Measurements from ENCODE around the gene C15orf61.

Gene C15orf61

DNA sequence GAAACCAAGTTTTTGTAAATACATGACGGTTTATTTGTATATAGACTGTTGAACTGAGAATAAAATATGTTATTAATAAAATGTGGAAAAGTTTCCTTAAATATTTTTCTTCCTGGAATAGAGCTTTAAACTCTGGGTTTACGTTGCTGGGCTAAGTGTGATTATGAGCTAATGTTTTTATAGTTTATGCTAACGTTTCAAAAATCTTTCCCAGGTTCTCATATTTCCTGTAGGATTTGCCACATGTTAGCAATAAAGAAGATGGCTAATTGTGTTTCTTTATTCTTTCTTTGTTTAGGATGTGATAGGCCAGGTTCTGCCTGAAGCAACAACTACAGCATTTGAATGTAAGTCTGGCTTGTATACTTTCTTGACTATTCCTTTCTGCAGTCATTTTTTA is 28.8 kb downstream of the C15orf61 start:
- no peak for DNase-seq (ENCODE audit: low read depth)

DNA sequence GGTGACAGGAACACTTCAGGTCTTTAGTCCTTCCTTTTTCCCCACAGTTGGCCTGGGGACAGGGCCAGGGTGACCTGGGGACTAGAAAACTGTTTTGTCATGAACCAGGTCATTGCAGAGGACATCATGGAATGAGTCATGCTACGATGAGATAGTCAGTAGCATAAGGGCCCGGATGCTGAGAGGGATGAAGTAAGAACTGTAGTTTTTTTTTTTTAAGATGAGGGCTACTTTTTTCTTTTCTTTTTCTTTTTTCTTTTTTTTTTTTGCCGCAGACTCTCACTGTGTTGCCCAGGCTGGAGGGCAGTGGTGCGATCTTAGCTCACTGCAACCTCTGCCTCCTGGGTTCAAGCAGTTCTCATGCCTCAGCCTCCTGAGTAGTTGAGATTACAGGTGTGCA is 29.6 kb downstream of the C15orf61 start:
- no peak for DNase-seq (ENCODE audit: low read depth)

DNA sequence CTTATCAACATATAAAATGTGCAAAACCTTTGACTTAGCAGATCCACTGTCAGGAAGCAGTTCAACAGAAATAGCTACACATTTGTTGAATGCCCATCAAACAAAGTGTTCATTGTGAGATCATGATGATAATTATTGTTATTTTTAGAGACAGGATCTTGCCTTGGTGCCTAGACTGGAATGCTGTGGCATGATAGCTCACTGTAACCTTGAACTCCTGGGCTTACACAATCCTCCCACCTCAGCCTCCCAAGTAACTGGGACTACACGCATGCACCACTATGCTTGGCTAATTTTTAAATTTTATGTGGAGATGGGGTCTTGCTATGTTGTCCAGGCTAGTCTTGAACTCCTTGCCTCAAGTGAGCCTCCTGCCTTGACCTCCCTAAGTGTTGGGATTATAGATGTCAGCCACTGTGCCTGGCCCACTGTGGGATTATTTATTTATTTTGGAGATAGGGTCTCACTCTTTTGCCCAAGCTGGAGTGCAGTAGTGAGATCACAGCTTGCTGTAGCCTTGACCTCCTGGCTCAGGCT is 30.3 kb downstream of the C15orf61 start:
- no peak for DNase-seq (ENCODE audit: low read depth)

DNA sequence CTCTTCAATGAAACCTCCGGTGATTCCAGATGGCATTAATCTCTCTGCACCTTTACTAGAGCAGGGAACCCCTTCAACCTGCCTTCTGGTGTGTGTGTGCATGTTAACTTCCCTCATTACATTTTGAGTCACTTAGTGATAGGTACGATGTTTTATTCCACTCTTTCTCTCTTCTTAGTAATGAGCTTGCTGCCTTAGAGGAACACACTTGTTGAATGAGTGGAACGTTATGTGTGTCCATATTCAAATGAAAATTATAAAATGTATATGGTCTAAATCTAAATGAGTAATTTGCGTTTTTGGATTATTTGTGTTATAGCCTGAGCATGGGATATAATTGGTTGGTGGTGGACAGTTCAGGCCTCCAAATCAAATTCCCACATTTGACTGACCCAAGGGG is 33.6 kb downstream of the C15orf61 start:
- no peak for DNase-seq (ENCODE audit: low read depth)

DNA sequence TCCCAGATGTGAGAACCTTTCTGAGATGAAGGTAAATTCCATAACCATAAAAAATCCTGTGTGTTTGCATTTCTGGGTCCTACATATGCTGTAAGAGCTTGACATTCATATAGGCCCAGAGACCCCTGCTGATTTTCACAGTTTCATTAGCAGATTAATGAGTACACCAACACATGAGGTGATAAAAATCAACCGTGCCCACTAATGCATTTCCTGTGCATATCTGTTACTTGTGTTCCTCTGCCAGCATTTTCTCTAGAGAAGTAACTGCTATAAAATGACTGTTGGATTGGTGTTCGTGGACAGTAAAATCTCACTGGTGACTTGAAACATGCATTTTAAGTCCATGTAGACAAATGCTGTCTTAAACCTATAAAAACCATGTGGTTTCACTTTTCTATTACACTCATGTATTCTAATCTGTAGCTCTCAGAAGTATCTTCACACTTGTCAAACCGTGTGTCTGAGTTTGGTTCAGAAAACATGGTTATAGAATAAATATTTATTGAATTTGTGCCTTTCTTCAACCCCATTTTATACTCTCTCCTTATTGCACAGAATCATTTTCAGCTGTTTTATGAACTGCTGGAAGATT is 36.1 kb downstream of the C15orf61 start:
- DNase-seq (ENCODE audit: low read depth) = no peak

DNA sequence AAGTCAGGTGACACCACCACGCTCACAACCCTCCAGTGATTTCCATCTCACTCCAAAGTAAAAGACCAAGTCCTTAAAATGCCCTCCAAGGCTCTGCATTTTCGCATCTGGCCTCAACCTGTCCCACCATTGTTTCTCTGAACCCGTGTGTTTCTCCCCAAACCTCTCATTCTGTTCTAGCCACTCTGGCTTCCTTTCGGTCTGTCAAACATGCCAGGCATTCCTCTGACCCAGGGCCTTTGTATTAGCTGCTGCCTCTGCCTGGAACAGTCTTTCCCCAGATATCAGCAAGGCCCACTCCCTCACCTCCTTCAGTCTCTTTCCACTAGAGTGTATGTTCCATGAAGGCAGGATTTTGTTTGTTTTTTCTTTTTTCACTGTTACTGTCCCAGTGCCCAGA is 37.6 kb downstream of the C15orf61 start:
- DNase-seq (ENCODE audit: low read depth) = no peak

DNA sequence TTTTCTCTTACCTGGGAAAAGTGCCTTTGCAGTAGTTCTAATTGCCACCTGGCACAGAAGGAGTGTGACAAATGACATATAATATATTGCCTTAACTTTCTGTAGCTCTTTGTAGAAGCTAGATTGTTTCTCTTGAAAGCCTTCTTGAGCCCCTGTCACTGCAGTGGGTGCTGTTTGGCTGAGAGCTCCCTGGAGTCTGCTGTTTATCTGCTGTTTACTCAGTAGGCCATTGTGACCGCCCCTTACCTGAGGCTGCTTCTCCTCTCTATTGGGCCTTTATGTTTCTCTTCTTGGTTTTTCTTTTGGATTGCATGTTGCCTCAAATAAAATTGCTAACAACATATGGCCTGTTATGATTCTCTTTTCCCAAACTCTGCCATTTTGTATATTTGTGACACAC is 38.2 kb downstream of the C15orf61 start:
- no peak for DNase-seq (ENCODE audit: low read depth)

DNA sequence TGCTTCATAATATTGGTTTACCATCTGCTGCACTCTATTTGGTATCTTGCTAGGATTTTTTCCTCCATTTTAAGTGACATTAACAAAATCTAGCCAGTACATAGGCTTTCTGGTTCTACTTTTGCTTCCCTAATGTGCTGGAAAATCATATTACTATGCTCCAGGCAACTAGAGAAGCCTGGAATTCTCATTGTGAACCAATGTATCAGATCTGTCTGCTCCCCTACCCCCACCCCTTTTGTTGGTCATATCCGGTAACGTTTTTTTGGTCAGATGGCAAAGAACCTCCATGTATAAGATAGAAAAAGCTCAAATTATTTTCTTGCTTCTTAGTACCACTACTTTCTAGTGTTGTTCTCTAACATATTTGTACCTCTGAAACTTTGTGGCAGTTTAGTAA is 38.6 kb downstream of the C15orf61 start:
- no peak for DNase-seq (ENCODE audit: low read depth)

DNA sequence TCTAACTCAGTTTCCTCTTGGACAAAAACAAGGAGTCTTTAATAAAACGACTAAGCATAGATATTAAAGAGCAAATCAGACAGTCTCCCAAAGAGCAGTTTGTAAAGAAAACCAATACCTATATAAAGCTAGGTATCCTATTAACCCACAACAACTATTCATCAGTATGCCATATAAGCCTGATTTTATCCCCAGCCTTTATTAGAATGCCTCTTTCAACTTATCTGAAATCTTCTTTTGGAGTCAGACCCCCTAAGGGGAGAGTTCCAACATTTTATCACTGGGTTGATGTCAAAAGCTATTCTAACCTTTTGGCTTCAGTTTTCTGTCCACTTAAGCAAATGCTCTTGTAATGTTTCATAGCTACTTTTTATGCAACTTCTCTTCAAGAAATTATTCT is 39.4 kb downstream of the C15orf61 start:
- no peak for DNase-seq (ENCODE audit: low read depth)

DNA sequence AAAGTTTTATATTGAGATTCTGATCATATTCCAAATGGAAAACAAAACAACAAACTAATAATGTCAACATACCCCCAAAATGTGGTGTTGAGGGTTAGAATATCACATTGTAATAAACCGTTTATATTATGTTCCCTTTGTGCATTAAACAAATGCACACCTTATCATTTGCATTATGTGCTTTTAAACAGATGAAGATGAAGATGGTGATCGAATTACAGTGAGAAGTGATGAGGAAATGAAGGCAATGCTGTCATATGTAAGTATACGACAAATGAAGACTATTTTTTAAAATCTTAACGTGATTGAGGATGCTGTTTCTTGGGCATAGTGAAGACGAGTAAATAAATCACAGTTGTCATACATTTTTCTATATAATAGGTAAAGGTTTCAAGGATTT is 42.2 kb downstream of the C15orf61 start:
- no peak for DNase-seq (ENCODE audit: low read depth)

DNA sequence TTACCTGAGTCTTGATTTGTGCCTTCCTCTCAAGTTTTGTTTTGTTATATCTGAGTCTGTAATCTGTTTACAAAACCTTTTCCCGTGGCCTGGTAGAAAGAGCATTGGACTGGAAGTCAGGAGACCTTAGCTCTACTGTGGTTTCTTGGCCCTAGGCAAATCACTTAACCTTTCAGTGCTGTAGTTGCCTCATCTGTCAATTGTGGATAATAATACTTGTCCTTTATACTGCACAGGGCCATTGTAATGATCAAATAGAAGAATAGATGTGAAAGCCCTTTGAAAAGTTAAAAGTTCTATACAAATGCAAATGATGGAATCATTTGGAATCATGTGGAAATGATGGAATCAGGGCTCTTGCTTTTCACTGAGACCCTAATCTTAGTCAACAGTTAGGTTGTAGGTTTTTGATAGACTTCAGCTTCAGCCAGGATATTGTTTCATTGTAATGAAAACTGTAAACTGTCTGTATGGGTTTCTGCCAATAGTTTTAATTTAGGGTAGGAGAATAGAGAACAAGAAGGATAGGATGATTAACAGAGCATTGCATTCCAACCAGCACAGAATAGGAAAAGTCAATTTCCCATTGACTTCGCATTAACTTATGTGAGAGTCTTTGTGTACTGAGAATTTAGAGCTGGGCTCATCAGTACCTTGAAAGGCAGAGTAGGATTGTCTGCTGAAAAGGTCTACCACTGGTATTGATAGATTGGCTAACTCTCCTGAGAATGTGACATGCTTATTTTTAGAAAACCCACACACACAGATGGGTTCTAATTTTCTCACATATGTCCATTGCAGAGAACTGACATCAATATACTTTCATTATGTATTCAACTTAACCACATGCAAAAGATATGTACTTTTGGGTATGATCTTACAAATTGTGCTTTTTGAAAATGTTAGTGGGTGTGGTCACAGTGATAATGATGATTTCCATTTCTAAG is 43.4 kb downstream of the C15orf61 start:
- no peak for DNase-seq (ENCODE audit: low read depth)

DNA sequence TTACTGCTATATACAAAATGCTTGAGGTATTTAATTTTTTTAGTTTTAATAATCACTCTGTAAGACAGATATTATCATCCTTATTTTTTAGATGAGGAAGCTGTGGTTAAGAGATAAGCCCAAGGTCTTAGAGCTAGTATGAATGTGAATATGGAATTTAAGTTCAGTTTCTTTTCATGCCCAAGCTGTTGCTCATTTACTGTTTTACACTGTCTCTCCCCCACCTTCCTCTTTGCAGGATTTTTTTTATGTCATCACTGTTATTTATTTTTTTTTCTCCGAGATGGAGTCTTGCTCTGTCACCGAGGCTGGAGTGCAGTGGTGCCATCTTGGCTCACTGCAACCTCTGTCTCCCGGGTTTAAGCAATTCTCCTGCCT is 44.0 kb downstream of the C15orf61 start:
- no peak for DNase-seq (ENCODE audit: low read depth)

DNA sequence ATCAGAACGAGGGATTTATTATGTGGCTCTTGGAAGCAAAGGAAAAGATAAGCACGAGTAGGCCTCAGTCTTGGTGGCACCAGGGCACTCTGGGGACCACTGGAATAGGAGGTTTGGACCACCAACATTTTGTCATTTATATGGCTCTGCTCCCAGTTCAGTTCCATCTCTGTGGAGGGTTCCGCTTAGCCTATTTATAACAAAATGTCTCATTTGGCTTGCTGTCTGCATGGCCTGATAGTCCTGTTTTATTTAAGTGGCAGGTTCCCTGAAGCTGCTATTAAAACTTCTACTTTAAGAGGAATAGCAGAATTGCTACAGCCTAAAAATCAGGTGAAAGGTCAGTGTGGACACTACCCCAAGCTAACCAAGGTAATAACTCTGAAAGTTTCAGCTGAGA is 48.7 kb downstream of the C15orf61 start:
- DNase-seq (ENCODE audit: low read depth) = no peak

DNA sequence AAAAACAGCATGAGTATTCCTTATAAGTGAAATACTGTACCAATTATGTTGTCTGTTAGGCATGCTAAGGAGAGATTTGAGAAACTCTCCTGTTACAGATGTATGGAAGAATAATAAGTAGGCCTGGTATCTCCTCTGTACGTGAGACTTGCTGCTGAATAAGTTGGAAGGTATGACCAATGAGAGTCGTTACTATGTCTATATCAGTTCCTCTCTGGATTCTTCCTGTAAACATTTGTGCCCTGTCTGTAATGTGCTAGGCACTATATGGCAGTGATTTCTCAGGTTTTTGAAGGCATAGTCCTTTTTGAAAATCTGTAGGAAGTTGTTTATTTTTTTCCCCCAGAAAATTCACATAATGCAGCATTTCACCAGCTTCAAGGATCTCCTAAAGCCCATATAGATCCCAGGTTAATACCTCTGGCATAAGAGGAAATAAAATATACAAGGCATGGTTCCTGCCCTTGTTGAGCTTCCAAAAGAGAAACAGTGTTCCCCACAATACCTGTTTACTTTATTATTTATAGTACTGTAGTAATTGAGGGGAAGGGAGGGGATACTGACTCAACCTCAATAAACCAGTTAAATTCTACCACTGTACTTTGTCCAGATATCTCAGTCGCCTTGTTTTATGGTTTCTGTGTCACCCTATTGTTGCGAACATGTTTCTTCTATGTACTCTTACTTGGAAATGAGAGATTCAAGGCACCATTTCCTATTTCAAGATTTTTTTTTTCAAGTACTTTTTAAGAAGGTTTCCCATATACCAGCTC is 50.1 kb downstream of the C15orf61 start:
- DNase-seq (ENCODE audit: low read depth) = no peak

DNA sequence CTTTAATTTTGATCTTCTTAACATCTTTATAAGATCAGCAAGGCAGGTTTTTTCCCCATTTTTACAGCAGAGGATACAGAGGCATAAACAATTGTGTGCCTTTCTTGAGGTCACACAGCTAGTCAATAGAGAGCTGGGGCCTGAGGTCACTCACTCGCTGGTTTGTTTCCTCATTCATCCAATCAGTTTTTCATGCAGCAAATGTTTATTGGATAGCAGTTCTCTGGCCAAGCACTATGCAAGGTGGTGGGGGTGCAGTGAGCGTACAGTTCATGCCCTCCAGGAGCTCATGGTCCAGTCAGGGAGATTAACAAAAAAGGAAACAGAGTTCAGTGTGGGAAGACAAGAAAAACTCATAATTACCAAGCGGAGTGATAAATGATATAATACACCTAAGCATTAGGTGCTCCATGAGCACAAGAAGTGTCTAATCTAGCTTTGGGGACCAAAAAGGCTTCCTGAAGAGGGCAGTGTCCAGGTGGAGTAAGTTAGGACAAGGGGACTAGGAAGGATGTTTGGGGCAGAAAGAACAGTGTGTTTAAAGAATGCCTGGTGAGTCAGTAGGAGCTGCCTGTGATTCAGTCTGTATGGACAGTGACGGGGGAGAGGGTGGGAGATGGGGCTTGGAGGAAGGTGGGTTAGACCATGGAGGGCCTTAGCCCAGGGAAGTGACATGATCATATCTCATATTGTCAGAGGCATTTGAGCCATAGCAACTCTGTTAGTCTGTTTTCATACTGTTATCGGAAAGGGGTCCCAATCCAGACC is 50.9 kb downstream of the C15orf61 start:
- DNase-seq (ENCODE audit: low read depth) = no peak

DNA sequence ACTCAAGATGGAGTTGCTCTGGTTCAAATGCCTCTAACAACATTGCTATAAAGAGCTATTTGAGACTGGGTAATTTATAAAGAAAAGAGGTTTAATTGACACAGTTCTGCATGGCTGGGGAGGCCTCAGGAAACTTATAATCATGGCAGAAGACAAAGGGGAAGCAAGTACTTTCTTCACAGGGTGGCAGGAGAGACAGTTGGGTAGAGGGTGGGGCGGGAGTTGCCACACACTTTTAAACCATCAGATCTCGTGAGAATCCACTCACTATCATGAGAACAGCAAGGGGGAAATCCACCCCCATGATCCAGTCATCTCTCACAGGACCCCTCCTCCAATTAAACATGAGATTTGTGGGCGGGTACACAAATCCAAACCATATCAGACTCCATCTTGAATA is 52.3 kb downstream of the C15orf61 start:
- DNase-seq (ENCODE audit: low read depth) = no peak

DNA sequence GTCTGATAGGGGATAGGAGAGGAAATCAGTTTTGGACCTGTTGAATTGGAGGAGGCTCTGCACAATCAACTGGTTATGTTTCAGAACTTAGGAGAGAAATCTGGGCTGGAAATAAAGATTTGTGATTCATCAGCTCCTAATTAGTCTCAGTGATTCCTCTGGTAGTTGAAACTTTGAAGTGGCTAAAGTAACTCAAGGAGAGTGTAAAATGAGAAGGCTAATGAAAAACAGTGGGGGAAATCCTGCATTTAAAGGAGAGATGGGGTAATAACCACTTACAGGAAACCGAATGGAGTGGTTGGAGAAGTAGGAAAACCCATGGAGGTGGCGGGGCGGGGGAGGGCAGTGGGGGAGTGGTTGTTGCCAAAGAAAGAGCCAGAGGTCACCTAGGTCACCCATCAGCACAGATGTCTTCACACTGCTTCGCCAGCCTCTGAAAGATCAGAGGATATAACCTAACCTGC is 54.1 kb downstream of the C15orf61 start:
- no peak for DNase-seq (ENCODE audit: low read depth)

DNA sequence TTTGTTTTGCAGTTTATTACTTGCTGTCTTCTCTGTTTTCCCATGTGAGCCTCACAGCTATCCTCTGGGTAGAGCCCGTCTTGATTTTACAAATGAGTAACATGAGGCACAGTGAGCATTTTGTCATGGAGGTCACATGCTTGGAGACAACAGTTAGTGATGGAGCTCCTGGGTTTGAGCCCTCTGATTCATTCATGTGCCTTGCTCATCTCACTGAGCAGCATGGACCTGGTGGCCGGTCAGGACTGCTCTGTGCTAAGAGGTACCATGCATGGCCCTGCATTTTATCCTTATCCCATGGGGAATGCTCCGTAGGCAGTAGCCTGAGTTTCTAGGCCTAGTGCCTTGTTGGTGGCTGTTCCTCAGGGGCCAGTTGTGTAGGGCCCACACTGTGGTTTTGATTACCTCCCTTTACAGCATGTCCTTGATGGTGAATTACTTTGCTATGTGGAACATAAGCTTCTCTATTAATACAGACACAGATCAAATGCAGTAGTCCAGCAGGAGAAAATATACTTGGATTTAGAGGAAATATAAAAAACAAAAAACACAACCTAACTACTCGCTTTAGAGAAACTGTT is 57.2 kb downstream of the C15orf61 start:
- no peak for DNase-seq (ENCODE audit: low read depth)

DNA sequence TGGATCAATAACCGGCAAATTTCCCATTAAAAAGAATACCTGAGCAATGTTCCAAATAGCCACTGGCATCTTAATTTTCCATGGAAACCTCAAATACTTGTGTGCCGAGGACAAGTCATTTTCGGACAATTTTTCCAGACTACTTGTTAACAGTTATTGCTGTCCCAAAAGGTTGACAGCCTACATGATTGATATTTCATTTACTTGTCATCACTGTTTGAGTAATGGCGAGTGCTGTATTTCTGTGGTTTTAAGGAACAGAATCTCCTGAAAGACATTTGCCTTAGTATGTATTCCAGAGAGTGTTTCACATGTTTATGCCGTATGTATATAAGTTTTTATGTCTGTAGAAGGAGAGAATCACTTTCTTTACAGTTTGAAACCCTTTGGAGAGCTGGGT is 58.2 kb downstream of the C15orf61 start:
- DNase-seq (ENCODE audit: low read depth) = no peak
